ENCODE results near the gene SP5.
A peak's percentile ranks its signal among the peaks of the same experiment; 100 is the strongest.
"Not testable (repeated sequence)": the region's sequence is repeated elsewhere in the genome, so short reads cannot be mapped to it uniquely, and the experiment has no call there.

The SP5 gene

GRCh38 chr2:170739048-170739447, 23.9 kb downstream of the SP5 start:
- no peak for DNase-seq (ENCODE audit: low spot score)

- no peak for DNase-seq (ENCODE audit: low spot score)
Observed at GRCh38 chr2:170739507-170740046, 24.4 kb downstream of the SP5 start.

GRCh38 chr2:170740660-170741059, 25.5 kb downstream of the SP5 start:
- DNase-seq (ENCODE audit: low spot score) = no peak

- no peak for DNase-seq (ENCODE audit: low spot score)
Observed at GRCh38 chr2:170742000-170742399, 26.9 kb downstream of the SP5 start.

- DNase-seq (ENCODE audit: low spot score) = no peak
Observed at GRCh38 chr2:170742896-170743529, 27.9 kb downstream of the SP5 start.

- DNase-seq (ENCODE audit: low spot score) = peak; percentile 34
Observed at GRCh38 chr2:170743530-170744239, 28.5 kb downstream of the SP5 start.

GRCh38 chr2:170744248-170745002, 29.3 kb downstream of the SP5 start:
- DNase-seq (ENCODE audit: low spot score) = no peak

- DNase-seq (ENCODE audit: low spot score) = no peak
Observed at GRCh38 chr2:170745305-170745704, 30.2 kb downstream of the SP5 start.

- DNase-seq (ENCODE audit: low spot score) = no peak
Observed at GRCh38 chr2:170747921-170748320, 32.8 kb downstream of the SP5 start.

GRCh38 chr2:170751555-170751954, 36.4 kb downstream of the SP5 start:
- not testable (repeated sequence) for DNase-seq (ENCODE audit: low spot score)

GRCh38 chr2:170761572-170761971, 46.4 kb downstream of the SP5 start:
- DNase-seq (ENCODE audit: low spot score) = no peak

GRCh38 chr2:170762760-170763159, 47.6 kb downstream of the SP5 start:
- DNase-seq (ENCODE audit: low spot score) = no peak

- no peak for DNase-seq (ENCODE audit: low spot score)
Observed at GRCh38 chr2:170763232-170763631, 48.1 kb downstream of the SP5 start.

- no peak for DNase-seq (ENCODE audit: low spot score)
Observed at GRCh38 chr2:170764880-170765261, 49.7 kb downstream of the SP5 start.

GRCh38 chr2:170766693-170767092, 51.6 kb downstream of the SP5 start:
- DNase-seq (ENCODE audit: low spot score) = no peak
